ENCODE measurements around the gene C11orf52.

DNA sequence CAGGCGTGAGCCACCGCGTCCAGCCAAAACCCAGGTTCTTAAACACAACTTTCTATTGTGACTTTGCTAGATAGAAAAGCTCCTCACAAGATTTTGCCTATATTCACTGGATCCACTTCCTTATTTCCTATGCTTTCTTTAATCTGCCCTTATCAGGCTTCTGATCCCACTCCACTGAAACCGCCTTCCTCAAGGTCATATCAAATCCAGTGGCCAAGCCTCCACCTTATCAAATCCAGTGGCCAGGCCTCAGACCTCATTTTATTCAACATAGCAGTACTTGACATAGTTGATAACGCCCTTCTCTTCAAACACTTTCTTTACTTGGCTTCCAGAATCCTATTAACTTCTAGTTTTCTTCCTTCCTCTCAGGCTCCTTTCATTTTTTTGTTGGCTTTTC is 48.0 kb downstream of the C11orf52 start:
- TF ChIP-seq CTCF (IDR thresholded peaks at IDR 0.05 in 8 of 11, conservative IDR thresholded peaks at IDR 0.05 in 3 of 11) (no peak), POLR2A (IDR thresholded peaks at IDR 0.05) (no peak), POLR2AphosphoS5 (IDR thresholded peaks at IDR 0.05) (no peak)

Measured in spleen (tissue), 7 donors.